Calu3 (cell line): ENCODE data around the gene NT5C1B. TPM values are rescaled to one million over a fixed set of nuclear protein-coding genes. Genes with fewer than 3 reads are reported as not detected.

Source experiments
- BruUV-seq: library from RNA; stranded (reverse); fragments of 400-500 nt; replicated peaks from 2 replicates; lab custom pipeline; 2021; lab: Mats Ljungman, UMichigan
- CTCF ChIA-PET: fragments of 300-600 bp; sonication (Branson Sonifier 250); formaldehyde crosslinking; loops from one replicate; lab custom pipeline; 2022; ENCODE audit warnings: antibody characterized with exemption; lab: Charles Lee
- DNase-seq: peaks from one replicate; pipeline ENCODE4 v3.0.0; 2022
- H3K27ac Mint-ChIP-seq: one replicate; pipeline ENCODE4 v1.8.0; 2022; ENCODE audit warnings: mixed read lengths; ENCODE audit not compliant: unreplicated experiment
- H3K27me3 Mint-ChIP-seq: one replicate; pipeline ENCODE4 v1.8.0; 2022; ENCODE audit warnings: mixed read lengths; ENCODE audit not compliant: unreplicated experiment
- H3K36me3 Mint-ChIP-seq: one replicate; pipeline ENCODE4 v1.8.0; 2022; ENCODE audit warnings: mild to moderate bottlenecking, moderate library complexity, mixed read lengths; ENCODE audit not compliant: insufficient read depth, unreplicated experiment
- H3K4me1 Mint-ChIP-seq: one replicate; pipeline ENCODE4 v1.8.0; 2022; ENCODE audit warnings: mild to moderate bottlenecking, low read depth, mixed read lengths; ENCODE audit not compliant: unreplicated experiment
- H3K4me3 Mint-ChIP-seq: one replicate; pipeline ENCODE4 v1.8.0; 2022; ENCODE audit warnings: mild to moderate bottlenecking, low read depth, moderate library complexity, mixed read lengths; ENCODE audit not compliant: unreplicated experiment
- H3K9me3 Mint-ChIP-seq: one replicate; pipeline ENCODE4 v1.8.0; 2022; ENCODE audit warnings: low read depth, mixed read lengths; ENCODE audit not compliant: unreplicated experiment
- intact Hi-C: fragments of 100-400 bp; cut with micrococcal nuclease; formaldehyde crosslinking; loops from one replicate; pipeline ENCODE4 v1.10.0; 2022; ENCODE audit not compliant: unreplicated experiment
- total RNA-seq: library from RNA; stranded (reverse); gene quantifications from 2 replicates; pipeline ENCODE4 v1.2.3, GENCODE V29; 2022
- TF ChIP-seq, protein P1 (sequence below): fragments of 200-600 bp; IDR thresholded peaks from one replicate; pipeline ENCODE4 v1.8.0; 2022; ENCODE audit warnings: antibody characterized with exemption; ENCODE audit not compliant: unreplicated experiment

Gene NT5C1B
- total RNA-seq, 1 experiment from 2014 or later: not detected

DNA sequence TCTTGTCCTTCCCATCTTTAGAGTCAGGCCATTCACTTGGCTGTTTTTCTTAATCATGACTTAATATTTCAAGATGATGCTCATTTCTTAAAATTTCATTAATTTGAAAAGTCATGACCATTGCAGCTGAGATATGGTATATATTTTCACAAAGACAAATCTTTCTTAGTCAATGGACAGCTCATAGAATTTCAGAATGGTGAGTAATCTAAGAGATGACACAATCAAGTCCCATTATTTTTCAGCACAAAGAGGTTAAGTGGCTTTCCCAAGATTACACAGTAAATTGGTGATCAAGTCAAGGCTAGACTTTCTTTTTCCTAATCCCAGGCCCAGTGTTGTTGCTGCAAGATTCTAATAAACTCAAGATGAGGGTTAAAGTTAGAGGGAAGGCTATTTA is 34.4 kb upstream of the NT5C1B start:
- no peak overlapping the region for H3K4me3 Mint-ChIP-seq
- DNase-seq: no peak
- H3K9me3 Mint-ChIP-seq: peaks cover 7% of the 10 kb centered on the region
- no peak overlapping the region for H3K27ac Mint-ChIP-seq
- TF ChIP-seq, protein P1, sequence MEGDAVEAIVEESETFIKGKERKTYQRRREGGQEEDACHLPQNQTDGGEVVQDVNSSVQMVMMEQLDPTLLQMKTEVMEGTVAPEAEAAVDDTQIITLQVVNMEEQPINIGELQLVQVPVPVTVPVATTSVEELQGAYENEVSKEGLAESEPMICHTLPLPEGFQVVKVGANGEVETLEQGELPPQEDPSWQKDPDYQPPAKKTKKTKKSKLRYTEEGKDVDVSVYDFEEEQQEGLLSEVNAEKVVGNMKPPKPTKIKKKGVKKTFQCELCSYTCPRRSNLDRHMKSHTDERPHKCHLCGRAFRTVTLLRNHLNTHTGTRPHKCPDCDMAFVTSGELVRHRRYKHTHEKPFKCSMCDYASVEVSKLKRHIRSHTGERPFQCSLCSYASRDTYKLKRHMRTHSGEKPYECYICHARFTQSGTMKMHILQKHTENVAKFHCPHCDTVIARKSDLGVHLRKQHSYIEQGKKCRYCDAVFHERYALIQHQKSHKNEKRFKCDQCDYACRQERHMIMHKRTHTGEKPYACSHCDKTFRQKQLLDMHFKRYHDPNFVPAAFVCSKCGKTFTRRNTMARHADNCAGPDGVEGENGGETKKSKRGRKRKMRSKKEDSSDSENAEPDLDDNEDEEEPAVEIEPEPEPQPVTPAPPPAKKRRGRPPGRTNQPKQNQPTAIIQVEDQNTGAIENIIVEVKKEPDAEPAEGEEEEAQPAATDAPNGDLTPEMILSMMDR: no peak
- intact Hi-C loops: no loop called here
- no peaks in the 10 kb centered on the region for H3K36me3 Mint-ChIP-seq
- no peaks in the 10 kb centered on the region for H3K4me1 Mint-ChIP-seq
- no peaks in the 10 kb centered on the region for H3K27me3 Mint-ChIP-seq
- CTCF ChIA-PET: no interaction called here
- BruUV-seq: no TSS peak

DNA sequence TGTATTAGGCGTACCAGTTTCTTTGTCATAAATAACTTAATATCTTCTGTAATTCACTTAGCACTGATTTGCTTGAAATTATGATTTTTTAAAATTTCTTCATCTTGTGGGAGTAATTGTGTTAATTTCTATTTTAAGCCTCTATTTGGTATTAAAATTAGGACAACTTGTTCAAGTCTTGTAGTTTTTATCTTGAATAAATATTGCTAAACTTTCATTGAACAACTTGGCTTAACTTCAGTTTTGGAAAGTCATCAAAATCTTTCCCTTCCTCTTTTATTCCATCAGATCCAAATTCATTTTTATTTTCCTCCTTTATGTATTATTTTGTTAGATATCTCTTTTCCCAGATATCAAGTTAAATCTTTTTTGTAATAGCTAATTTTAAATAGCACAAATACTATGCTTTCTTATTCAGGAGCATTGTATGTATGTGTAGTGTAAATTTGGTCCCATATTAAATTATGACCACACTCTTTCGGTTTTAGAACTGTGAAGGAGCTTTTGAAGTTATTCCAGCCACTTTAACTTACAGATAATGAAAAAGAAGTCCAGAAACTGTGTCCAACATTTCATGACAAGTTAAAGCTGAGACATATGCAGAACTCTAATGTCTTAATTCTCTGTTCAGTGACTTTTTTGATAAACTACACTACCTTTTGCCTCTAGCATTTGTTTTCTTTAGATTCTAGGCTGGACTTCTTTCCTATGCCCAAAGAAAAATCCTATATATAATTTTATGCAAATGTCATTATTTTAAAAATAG is 31.7 kb upstream of the NT5C1B start:
- intact Hi-C loops: no loop called here
- Mint-ChIP-seq H3K4me3 (no peak overlapping the region), H3K9me3 (peaks cover 3% of the 10 kb centered on the region), H3K36me3 (no peaks in the 10 kb centered on the region), H3K27me3 (no peaks in the 10 kb centered on the region), H3K4me1 (no peaks in the 10 kb centered on the region), H3K27ac (no peak overlapping the region)
- TF ChIP-seq, protein P1: no peak
- CTCF ChIA-PET: no interaction called here
- DNase-seq: no peak
- no TSS peak for BruUV-seq

DNA sequence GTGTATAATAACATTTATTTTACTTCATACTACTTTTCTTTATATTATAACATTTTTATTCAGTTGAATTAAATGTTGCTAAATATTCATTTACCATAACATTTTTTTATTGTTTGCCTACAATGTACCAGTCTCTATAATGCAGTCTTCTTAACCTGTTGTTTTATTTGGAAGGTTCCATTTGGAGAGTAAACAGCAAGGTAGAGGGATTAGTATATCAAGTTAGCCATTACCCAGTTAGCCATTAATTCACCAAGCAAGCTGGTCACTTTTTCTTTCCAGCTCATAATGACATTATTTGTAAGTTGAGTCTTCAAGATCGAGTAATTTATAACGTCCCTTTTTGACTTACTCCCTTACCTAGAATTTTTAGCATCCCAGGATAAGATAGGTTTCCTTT is 29.7 kb upstream of the NT5C1B start:
- DNase-seq: no peak
- CTCF ChIA-PET: no interaction called here
- Mint-ChIP-seq H3K27ac (no peak overlapping the region), H3K9me3 (peaks cover 3% of the 10 kb centered on the region), H3K27me3 (no peaks in the 10 kb centered on the region), H3K4me1 (no peaks in the 10 kb centered on the region), H3K4me3 (no peak overlapping the region), H3K36me3 (no peaks in the 10 kb centered on the region)
- TF ChIP-seq, protein P1: no peak
- no TSS peak for BruUV-seq
- intact Hi-C loops: no loop called here

DNA sequence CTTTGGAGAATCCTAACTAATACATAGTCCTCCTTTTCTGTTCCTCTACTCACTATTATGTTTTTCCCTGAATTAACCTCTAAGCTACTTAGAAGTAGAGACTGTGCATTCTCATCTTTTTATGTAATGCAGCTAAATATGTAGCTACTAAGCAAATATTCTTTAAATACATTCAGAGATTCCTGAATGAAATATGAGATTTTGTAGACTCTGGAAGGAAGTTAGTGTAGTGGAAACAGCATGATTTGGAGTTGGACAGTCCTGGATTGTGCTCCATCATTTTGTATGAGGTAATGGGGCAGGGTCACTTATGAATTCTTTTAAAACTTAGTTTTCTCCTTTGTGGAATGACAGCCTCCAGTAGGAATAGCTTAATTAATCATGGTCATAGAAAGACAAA is 24.7 kb upstream of the NT5C1B start:
- H3K36me3 Mint-ChIP-seq: no peaks in the 10 kb centered on the region
- no TSS peak for BruUV-seq
- no peak for DNase-seq
- no peak overlapping the region for H3K4me3 Mint-ChIP-seq
- no peaks in the 10 kb centered on the region for H3K27me3 Mint-ChIP-seq
- intact Hi-C loops: no loop called here
- no peaks in the 10 kb centered on the region for H3K4me1 Mint-ChIP-seq
- TF ChIP-seq, protein P1: no peak
- no peaks in the 10 kb centered on the region for H3K9me3 Mint-ChIP-seq
- CTCF ChIA-PET: no interaction called here
- H3K27ac Mint-ChIP-seq: no peak overlapping the region
